DOHH2 (cell line): Measurements from ENCODE around the gene MTM1.
A peak's percentile ranks its signal among the peaks of the same experiment; 100 is the strongest.

ENCODE experiments used
- H3F3A ChIP-seq: fragments of 200-600 bp; sonication (generic), shearing (Covaris generic); 2 replicates; pipeline ENCODE4 v1.6.0; 2016; ENCODE audit warnings: antibody characterized with exemption, mild to moderate bottlenecking; ENCODE audit not compliant: control insufficient read depth, insufficient read depth
- H3K27ac ChIP-seq: fragments of 200-600 bp; sonication (generic); 2 replicates; pipeline ENCODE4 v1.5.1; 2014; ENCODE audit warnings: low read depth, mild to moderate bottlenecking, low read length, moderate library complexity
- H3K27me3 ChIP-seq: fragments of 200-600 bp; sonication (generic); 2 replicates; pipeline ENCODE4 v1.6.1; 2014; ENCODE audit warnings: mild to moderate bottlenecking, low read length, mixed read lengths; ENCODE audit not compliant: control insufficient read depth
- H3K36me3 ChIP-seq: fragments of 200-600 bp; sonication (generic); 2 replicates; pipeline ENCODE4 v1.6.1; 2014; ENCODE audit warnings: mild to moderate bottlenecking, low read length, moderate library complexity, mixed read lengths; ENCODE audit not compliant: control insufficient read depth
- H3K4me1 ChIP-seq: fragments of 200-600 bp; sonication (generic); 2 replicates; pipeline ENCODE4 v1.6.1; 2014; ENCODE audit warnings: mild to moderate bottlenecking, low read length, mixed read lengths; ENCODE audit not compliant: control insufficient read depth
- H3K4me2 ChIP-seq: fragments of 200-600 bp; sonication (generic); 2 replicates; pipeline ENCODE4 v1.6.0; 2014; ENCODE audit warnings: mild to moderate bottlenecking, low read length, moderate library complexity
- H3K4me3 ChIP-seq: fragments of 200-600 bp; sonication (generic); 2 replicates; pipeline ENCODE4 v1.5.1; 2014; ENCODE audit warnings: mild to moderate bottlenecking, low read length, mixed read lengths
- H3K79me2 ChIP-seq: fragments of 200-600 bp; sonication (generic); 2 replicates; pipeline ENCODE4 v1.6.1; 2014; ENCODE audit warnings: mild to moderate bottlenecking, low read length, mixed read lengths; ENCODE audit not compliant: control insufficient read depth
- H3K9me2 ChIP-seq: fragments of 200-600 bp; sonication (generic); replicated peaks from 2 replicates; pipeline ENCODE4 v1.6.1; 2014; ENCODE audit warnings: mild to moderate bottlenecking, low read length, mixed read lengths; ENCODE audit not compliant: control insufficient read depth
- H3K9me3 ChIP-seq: fragments of 200-600 bp; sonication (generic); 2 replicates; pipeline ENCODE4 v1.6.1; 2014; ENCODE audit warnings: antibody characterized with exemption, low read length, mixed read lengths; ENCODE audit not compliant: control insufficient read depth, insufficient read depth
- H4K20me1 ChIP-seq: fragments of 200-600 bp; sonication (generic); 2 replicates; pipeline ENCODE4 v1.6.0; 2014; ENCODE audit warnings: low read depth, mild to moderate bottlenecking, antibody characterized with exemption, low read length, moderate library complexity; ENCODE audit not compliant: control insufficient read depth, insufficient read depth
- CTCF ChIP-seq: fragments of 200-600 bp; sonication (generic); IDR thresholded peaks from one replicate; pipeline ENCODE4 v1.5.1; 2014; ENCODE audit warnings: antibody characterized with exemption, mild to moderate bottlenecking, low read depth, low read length; ENCODE audit not compliant: poor library complexity, severe bottlenecking
- EZH2phosphoT487 ChIP-seq: fragments of 200-600 bp; sonication (generic); IDR thresholded peaks from 2 replicates; pipeline ENCODE4 v1.6.1; 2017; ENCODE audit warnings: borderline replicate concordance, mild to moderate bottlenecking, antibody characterized with exemption, low read length, moderate library complexity, mixed read lengths

MTM1 gene

GRCh38 chrX:150568320-150569154 lies at the start of gene MTM1:
Gene MTM1 (plus strand): TSS chrX:150568621. CDS start chrX:150592615, 23,994 bp downstream.
- H3K27me3 ChIP-seq, result no peaks in the 10 kb centered on the region
- peak within 1 kb of the TSS; percentile 87 for H3K4me3 ChIP-seq
- H3K9me3 ChIP-seq, result no peaks in the 10 kb centered on the region
- H3K9me2 ChIP-seq, result no peaks in the 10 kb centered on the region
- 0 out of 2 replicates have a peak, but pooled peaks cover 5% of the 10 kb centered on the region for H4K20me1 ChIP-seq
- H3K4me1 ChIP-seq, result peaks cover 35% of the 10 kb centered on the region
- peak within 1 kb of the TSS; percentile 84 for H3K4me2 ChIP-seq
- TF ChIP-seq CTCF, result no peak
- no peak for TF ChIP-seq EZH2phosphoT487
- H3F3A ChIP-seq, result no peaks in the 10 kb centered on the region
- peak within 1 kb of the TSS; percentile 81 for H3K27ac ChIP-seq
- H3K79me2 ChIP-seq, result peaks cover 47% of the 10 kb centered on the region
- no peaks in the 10 kb centered on the region for H3K36me3 ChIP-seq

- H3K27ac ChIP-seq, result no peak overlapping the region
- no peaks in the 10 kb centered on the region for H3K79me2 ChIP-seq
- H3K9me2 ChIP-seq, result no peaks in the 10 kb centered on the region
- no peaks in the 10 kb centered on the region for H4K20me1 ChIP-seq
- H3K4me3 ChIP-seq, result no peak overlapping the region
- no peaks in the 10 kb centered on the region for H3F3A ChIP-seq
- TF ChIP-seq EZH2phosphoT487 (no peak), CTCF (no peak)
- no peak overlapping the region for H3K4me2 ChIP-seq
- no peaks in the 10 kb centered on the region for H3K36me3 ChIP-seq
- no peaks in the 10 kb centered on the region for H3K4me1 ChIP-seq
- H3K9me3 ChIP-seq, result no peaks in the 10 kb centered on the region
- no peaks in the 10 kb centered on the region for H3K27me3 ChIP-seq
These were observed 45.9 kb upstream of the MTM1 start for GRCh38 chrX:150522494-150522893.

GRCh38 chrX:150525061-150525919 lies 43.1 kb upstream of the MTM1 start:
- Histone ChIP-seq H3K79me2 (no peaks in the 10 kb centered on the region), H3K9me2 (no peaks in the 10 kb centered on the region), H3K4me2 (no peak overlapping the region), H3F3A (no peaks in the 10 kb centered on the region), H3K9me3 (no peaks in the 10 kb centered on the region), H3K4me3 (no peak overlapping the region), H4K20me1 (no peaks in the 10 kb centered on the region), H3K36me3 (no peaks in the 10 kb centered on the region), H3K4me1 (no peaks in the 10 kb centered on the region), H3K27me3 (no peaks in the 10 kb centered on the region), H3K27ac (no peak overlapping the region)
- TF ChIP-seq CTCF (no peak), EZH2phosphoT487 (no peak)
